Retinal pigment epithelial cell (primary cell): ENCODE data around the gene WFDC13.

Experiments
- DNase-seq: peaks from one replicate; pipeline ENCODE4 v3.0.0-alpha.2; 2010; ENCODE audit warnings: low read depth
- H3K4me3 ChIP-seq: 2 replicates; pipeline ENCODE4 v1.5.1; 2011; ENCODE audit warnings: mild to moderate bottlenecking, low read length, control low read depth, moderate library complexity
- TF ChIP-seq, protein P1 (sequence below): conservative IDR thresholded peaks from 2 replicates; pipeline ENCODE4 v1.5.1; 2011; ENCODE audit warnings: low read depth, low read length, control low read depth, inconsistent platforms

The WFDC13 gene

DNA sequence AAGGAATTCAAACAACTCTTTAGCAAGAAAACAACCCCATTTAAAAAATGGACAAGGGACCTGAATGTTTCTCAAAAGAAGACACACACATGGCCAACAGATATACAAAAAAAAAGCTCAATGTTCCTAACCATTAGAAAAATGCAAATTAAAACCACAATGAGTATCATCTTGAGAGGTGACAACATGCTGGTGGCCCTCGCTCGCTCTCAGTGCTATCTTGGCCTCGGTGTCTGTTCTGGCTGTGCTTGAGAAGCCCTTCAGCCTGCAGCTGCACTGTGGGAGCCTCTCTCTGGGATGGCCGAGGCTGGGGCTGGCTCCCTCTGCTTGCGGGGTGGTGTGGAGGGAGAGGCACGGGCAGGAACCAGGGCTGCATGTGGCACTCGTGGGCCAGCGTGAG lies 33.7 kb downstream of the WFDC13 start:
- DNase-seq, result no peak
- no peak overlapping the region for H3K4me3 ChIP-seq
- TF ChIP-seq, protein P1, sequence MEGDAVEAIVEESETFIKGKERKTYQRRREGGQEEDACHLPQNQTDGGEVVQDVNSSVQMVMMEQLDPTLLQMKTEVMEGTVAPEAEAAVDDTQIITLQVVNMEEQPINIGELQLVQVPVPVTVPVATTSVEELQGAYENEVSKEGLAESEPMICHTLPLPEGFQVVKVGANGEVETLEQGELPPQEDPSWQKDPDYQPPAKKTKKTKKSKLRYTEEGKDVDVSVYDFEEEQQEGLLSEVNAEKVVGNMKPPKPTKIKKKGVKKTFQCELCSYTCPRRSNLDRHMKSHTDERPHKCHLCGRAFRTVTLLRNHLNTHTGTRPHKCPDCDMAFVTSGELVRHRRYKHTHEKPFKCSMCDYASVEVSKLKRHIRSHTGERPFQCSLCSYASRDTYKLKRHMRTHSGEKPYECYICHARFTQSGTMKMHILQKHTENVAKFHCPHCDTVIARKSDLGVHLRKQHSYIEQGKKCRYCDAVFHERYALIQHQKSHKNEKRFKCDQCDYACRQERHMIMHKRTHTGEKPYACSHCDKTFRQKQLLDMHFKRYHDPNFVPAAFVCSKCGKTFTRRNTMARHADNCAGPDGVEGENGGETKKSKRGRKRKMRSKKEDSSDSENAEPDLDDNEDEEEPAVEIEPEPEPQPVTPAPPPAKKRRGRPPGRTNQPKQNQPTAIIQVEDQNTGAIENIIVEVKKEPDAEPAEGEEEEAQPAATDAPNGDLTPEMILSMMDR, result no peak

DNA sequence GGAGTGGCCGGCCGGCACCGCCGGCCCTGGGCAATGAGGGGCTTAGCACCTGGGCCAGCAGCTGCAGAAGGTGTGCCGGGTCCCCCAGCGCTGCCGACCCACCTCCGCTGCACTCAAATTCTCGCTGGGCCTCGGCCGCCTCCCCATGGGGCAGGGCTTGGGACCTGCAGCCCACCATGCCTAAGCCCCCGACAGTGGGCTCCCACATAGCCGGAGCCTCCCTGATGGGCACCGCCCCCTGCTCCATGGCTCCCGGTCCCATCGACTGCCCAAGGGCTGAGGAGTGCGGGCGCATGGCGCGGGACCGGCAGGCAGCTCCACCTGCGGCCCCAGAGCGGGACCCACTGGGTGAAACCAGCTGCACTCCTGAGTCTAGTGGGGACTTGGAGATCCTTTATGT lies 34.1 kb downstream of the WFDC13 start:
- DNase-seq, result no peak
- H3K4me3 ChIP-seq, result no peak overlapping the region
- TF ChIP-seq, protein P1, result no peak

GRCh38 chr20:45742596-45742995 lies 40.8 kb downstream of the WFDC13 start:
- H3K4me3 ChIP-seq, result no peak overlapping the region
- no peak for DNase-seq
- TF ChIP-seq, protein P1, result no peak

- no peak overlapping the region for H3K4me3 ChIP-seq
- TF ChIP-seq, protein P1, result no peak
- DNase-seq, result no peak
Observed at GRCh38 chr20:45745015-45745414, 43.2 kb downstream of the WFDC13 start.

DNA sequence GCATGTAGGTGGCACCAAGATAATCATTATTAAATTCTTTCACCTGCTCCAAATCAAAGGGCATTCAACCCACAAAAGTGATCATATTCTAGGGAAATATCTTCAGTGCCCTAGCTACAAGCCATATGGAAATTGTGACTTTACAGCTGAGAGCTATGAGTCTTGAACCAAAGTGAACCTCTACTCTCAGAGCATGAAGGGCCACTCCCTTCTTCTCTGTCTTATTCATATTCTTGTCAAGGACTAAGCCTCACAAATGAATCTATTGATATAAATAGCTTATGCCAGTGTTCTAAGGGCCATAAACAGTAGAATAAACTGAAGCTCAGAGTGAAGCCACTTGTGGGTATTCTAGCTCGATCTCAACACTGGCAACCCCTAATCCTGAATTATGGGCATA lies 49.9 kb downstream of the WFDC13 start:
- DNase-seq, result no peak
- H3K4me3 ChIP-seq, result no peak overlapping the region
- TF ChIP-seq, protein P1, result no peak

DNA sequence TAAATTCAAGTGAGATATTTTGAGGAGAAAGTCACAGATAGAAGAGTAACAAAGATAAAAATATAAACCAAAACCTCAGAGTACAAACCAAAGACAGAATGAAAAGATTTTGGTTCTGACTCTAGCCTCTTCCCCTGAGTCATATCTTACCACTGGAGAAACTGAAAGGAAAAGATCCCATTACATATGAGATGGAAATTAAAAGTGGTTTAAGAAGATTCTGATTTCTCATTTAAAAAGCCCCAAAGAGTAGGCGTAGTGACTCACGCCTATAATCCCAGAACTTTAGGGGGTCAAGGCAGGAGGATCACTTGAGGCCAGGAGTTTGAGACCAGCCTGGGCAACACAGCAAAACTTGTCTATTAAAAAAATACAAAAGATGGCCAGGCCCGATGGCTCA lies 50.9 kb downstream of the WFDC13 start:
- DNase-seq, result no peak
- H3K4me3 ChIP-seq, result no peak overlapping the region
- TF ChIP-seq, protein P1, result no peak

DNA sequence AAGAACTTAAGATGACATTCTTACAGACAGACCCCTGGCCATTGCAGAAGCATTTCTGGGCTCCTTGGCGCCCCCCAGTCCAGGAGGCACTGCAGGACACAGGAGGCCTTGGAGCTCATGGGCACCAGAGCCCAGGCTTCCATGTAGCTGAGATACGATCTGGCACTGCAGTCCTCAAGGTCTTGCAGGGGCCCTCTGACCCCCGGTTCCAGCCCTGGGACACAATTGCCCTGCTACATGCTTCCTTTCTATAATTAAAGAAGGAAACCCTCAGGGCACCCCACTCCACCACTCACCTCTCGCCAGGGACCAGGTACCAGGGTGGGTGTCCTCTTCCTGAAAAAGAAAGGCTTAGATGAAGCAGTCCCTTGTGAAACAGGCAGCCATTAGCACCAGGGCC lies 56.3 kb downstream of the WFDC13 start:
- H3K4me3 ChIP-seq, result no peak overlapping the region
- TF ChIP-seq, protein P1, result no peak
- no peak for DNase-seq
